Neural crest cell (in vitro differentiated cells): ENCODE results near the gene KDM4B. TPM values are rescaled to one million over a fixed set of nuclear protein-coding genes. Genes with fewer than 3 reads are reported as not detected.
"Not testable (repeated sequence)": the region's sequence is repeated elsewhere in the genome, so short reads cannot be mapped to it uniquely, and the experiment has no call there.

Source experiments
- DNase-seq: peaks from one replicate; pipeline ENCODE4 v3.0.0; 2021; ENCODE audit warnings: low read depth, mixed read lengths, low spot score
- H3K27ac Mint-ChIP-seq: one replicate; pipeline ENCODE4 v1.8.0; 2021; ENCODE audit warnings: mild to moderate bottlenecking, mixed read lengths; ENCODE audit not compliant: unreplicated experiment
- H3K27me3 Mint-ChIP-seq: 2 replicates; pipeline ENCODE4 v1.8.0; 2021; ENCODE audit warnings: low read depth, mild to moderate bottlenecking, mixed read lengths
- H3K36me3 Mint-ChIP-seq: 2 replicates; pipeline ENCODE4 v1.8.0; 2021; ENCODE audit warnings: low read depth, mild to moderate bottlenecking, mixed read lengths
- H3K4me1 Mint-ChIP-seq: 2 replicates; pipeline ENCODE4 v1.8.0; 2021; ENCODE audit warnings: mixed read lengths
- H3K4me3 Mint-ChIP-seq: one replicate; pipeline ENCODE4 v1.8.0; 2021; ENCODE audit warnings: mild to moderate bottlenecking, mixed read lengths
- H3K9me3 Mint-ChIP-seq: 2 replicates; pipeline ENCODE4 v1.8.0; 2021; ENCODE audit warnings: mixed read lengths
- total RNA-seq: library from RNA; stranded (reverse); gene quantifications from 2 replicates; pipeline ENCODE4 v1.2.1, GENCODE V29; 2021
- TF ChIP-seq, protein P1 (sequence below): fragments of 200-600 bp; sonication (generic); conservative IDR thresholded peaks from 2 replicates; pipeline ENCODE4 v1.5.0; 2021; ENCODE audit warnings: antibody characterized with exemption, mild to moderate bottlenecking

KDM4B gene
- total RNA-seq, 1 donor from 2014 or later: 45.4 TPM

DNA sequence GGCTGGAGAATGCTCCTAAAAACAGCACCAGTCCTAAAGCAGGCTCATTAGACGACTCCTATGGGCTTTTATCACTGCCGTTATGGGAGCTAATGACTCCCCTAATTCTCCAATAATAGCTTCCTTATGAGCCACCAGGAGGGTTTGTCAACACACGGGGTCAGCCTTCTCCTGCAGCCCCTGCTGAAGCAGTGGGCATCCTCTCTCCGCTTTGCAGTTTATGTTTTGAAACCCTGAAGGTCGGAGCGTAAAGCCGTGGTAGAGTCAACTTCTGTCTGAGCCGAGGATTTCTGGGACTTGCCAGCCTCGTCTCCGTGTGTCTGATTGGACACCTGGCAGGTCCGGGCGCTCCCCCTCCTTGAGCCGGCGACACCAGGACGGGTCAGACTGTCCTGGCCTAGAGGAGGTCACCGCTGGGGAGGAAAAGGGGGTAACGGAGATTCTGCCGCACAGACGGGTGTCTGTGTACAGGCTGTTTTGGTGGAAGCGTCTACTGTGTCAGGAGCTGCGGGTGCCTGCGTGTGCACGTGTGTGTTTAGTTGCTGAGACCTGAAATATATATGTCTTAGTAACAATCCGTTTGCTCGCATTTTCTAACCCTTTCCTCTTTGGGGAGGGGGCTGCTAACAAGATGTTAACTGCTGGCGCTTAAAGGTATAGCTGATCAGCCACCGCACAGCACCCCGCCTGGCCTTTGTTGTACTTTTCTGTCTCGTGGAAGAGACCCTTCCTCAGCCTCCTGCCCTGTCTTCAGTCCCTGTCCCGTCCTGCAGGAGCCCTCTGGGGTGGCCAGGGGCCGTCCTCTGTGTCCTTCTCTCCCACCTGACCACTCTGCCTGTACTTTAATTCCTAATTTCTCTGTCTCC lies 1.9 kb downstream of the KDM4B start:
- Mint-ChIP-seq H3K9me3 (no peaks in the 10 kb centered on the region), H3K27me3 (peaks cover 13% of the 10 kb centered on the region), H3K27ac (peak overlapping the region; percentile 83), H3K4me1 (peaks cover 53% of the 10 kb centered on the region), H3K36me3 (peaks cover 5% of the 10 kb centered on the region), H3K4me3 (peak overlapping the region; percentile 92)
- TF ChIP-seq, protein P1, sequence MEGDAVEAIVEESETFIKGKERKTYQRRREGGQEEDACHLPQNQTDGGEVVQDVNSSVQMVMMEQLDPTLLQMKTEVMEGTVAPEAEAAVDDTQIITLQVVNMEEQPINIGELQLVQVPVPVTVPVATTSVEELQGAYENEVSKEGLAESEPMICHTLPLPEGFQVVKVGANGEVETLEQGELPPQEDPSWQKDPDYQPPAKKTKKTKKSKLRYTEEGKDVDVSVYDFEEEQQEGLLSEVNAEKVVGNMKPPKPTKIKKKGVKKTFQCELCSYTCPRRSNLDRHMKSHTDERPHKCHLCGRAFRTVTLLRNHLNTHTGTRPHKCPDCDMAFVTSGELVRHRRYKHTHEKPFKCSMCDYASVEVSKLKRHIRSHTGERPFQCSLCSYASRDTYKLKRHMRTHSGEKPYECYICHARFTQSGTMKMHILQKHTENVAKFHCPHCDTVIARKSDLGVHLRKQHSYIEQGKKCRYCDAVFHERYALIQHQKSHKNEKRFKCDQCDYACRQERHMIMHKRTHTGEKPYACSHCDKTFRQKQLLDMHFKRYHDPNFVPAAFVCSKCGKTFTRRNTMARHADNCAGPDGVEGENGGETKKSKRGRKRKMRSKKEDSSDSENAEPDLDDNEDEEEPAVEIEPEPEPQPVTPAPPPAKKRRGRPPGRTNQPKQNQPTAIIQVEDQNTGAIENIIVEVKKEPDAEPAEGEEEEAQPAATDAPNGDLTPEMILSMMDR: no peak
- DNase-seq: no peak

DNA sequence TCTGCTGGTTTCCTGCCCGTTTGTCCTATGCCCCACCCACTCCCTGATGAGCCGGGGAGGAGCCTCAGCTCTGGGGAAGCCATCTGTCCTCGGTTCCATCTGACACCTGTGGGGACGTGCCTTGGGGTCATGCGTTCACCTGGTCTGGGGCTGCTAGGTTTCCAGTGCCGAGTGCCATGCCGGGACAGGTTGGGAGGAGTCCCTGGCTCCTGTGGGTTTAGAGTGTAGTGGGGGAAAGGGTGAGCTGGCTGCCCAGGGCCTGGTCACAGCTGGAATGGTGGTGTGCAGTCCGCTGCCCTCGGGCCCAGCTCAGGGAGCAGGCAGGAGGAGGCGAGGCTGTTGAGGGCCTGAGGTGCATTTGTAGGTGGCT lies 2.5 kb downstream of the KDM4B start:
- Mint-ChIP-seq H3K36me3 (peaks cover 2% of the 10 kb centered on the region), H3K27ac (peak overlapping the region; percentile 83), H3K9me3 (no peaks in the 10 kb centered on the region), H3K27me3 (peaks cover 13% of the 10 kb centered on the region), H3K4me1 (peaks cover 50% of the 10 kb centered on the region), H3K4me3 (peak overlapping the region; percentile 92)
- TF ChIP-seq, protein P1: no peak
- no peak for DNase-seq

DNA sequence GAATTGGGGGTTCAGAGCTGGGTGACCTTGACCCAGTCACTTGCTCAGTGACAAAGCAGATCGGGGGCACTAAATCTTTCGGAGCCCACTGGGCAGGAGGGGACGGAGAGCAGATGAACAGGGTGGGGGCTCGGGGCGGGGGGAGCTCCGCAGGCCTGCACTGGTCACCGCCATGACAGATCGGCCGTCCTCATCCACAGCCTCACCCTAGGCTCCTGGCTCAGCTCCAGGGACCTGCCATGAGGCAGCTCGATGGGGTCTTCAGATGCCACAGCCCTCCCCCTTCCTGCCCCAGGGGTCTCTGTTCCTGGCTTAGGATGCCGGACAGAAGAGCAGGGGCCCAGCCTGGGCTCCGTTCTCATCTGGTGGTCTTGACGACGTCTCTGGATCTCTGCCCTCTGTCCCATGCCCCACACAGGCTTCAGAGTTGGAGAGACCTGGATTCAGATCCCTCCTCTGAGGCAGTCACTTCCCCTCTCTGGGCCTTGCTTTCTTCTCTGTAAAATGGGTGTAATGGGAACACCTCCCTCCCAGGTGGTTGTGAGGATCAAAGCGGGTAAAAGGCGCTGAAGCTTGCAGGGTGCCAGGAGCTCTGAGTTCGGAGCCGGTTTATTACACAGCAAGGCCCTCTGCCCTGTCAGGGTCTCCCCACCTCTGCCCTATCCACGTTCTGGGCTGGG lies 3.0 kb downstream of the KDM4B start:
- no peak for DNase-seq
- peak overlapping the region; percentile 83 for H3K27ac Mint-ChIP-seq
- peaks cover 51% of the 10 kb centered on the region for H3K4me1 Mint-ChIP-seq
- H3K36me3 Mint-ChIP-seq: peaks cover 2% of the 10 kb centered on the region
- TF ChIP-seq, protein P1: no peak
- no peaks in the 10 kb centered on the region for H3K9me3 Mint-ChIP-seq
- peaks cover 13% of the 10 kb centered on the region for H3K27me3 Mint-ChIP-seq
- H3K4me3 Mint-ChIP-seq: peak overlapping the region; percentile 92

DNA sequence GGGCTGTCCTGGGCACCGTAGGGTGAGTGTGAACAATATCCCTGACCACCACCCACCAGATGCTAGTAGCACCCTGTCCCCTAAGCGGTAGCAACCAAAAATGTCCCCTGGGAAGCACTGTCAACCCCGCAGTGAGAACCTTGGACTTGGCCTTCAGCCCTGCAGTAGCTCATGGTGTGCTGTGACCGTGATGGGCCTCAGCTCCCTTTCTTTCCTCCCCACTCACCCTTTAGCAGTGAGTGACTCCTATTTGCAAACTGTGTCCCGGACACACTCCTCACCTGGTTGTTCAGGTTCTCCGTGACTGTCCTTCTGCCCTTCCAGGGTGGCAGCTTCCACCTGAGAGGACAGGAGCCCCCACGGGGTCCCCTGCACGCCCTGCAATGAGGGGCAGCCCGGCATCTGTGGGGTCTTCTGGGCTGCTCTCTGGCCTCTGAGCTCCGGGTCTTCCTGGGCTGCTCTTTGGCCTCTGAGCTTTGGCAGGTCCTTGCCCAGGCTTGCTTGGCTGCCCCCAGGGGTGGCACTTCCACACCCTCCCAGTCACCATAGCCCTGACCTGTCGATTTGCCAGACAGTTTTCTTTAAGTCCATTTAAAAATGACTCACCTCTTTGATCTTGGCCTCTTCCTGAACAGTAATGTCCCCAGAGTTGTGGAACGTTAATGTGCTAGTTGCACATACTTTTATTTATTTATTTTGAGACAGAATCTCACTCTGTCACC lies 3.8 kb downstream of the KDM4B start:
- Mint-ChIP-seq H3K4me1 (peaks cover 57% of the 10 kb centered on the region), H3K36me3 (peaks cover 2% of the 10 kb centered on the region), H3K27me3 (peaks cover 13% of the 10 kb centered on the region), H3K27ac (no peak overlapping the region), H3K9me3 (no peaks in the 10 kb centered on the region), H3K4me3 (peak overlapping the region; percentile 84)
- DNase-seq: no peak
- TF ChIP-seq, protein P1: no peak

DNA sequence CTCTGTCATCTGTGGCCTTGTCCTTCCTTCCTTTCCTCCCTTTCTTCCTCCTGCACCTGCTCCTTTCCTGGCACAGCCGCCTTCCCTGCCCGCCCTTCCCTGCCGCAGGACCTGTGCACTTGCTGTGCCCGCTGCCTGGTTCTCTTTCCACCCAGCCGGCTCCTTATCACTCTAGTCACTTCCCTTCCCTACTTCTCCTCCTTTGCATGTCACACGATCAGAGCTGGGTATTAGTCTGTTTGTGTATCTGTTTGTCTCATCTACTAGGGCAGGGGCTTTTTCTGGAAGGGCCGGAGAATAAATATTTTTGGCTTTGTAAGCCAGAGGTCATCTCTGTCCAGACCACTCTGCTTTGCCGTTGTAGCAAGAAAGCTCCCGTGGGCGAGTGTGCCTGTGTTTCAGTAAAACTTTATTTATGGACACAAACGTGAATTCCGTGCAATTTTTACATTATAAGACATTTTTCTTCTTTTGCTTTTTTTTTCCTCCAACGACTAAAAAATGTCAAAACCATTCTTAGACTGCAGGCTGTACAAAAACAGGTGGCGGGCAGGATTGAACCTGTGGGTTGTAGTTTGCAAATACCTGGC lies 6.1 kb downstream of the KDM4B start:
- Mint-ChIP-seq H3K36me3 (no peaks in the 10 kb centered on the region), H3K27ac (no peak overlapping the region), H3K27me3 (peaks cover 5% of the 10 kb centered on the region), H3K4me3 (peak overlapping the region; percentile 43), H3K4me1 (peaks cover 48% of the 10 kb centered on the region), H3K9me3 (no peaks in the 10 kb centered on the region)
- TF ChIP-seq, protein P1: no peak
- no peak for DNase-seq

DNA sequence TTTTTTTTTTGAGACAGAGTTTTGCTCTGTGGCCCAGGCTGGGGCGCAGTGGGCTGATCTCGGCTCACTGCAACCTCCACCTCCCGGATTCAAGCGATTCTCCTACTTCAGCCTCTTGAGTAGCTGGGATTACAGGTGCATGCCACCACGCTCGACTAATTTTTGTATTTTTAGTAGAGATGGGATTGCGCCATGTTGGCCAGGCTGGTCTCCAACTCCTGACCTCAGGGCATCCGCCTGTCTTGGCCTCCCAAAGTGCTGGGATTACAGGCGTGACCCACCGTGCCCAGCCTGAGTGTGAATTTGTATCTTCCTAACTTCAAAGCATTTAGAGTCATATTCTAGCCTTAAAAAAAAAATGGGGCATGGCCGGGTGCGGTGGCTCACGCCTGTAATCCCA lies 6.7 kb downstream of the KDM4B start:
- not testable (repeated sequence) for H3K27ac Mint-ChIP-seq, H3K36me3 Mint-ChIP-seq, H3K27me3 Mint-ChIP-seq, H3K9me3 Mint-ChIP-seq, DNase-seq
- peaks cover 44% of the 10 kb centered on the region for H3K4me1 Mint-ChIP-seq
- H3K4me3 Mint-ChIP-seq: peak overlapping the region; percentile 43
